ENCODE data around the gene MS4A3. TPM values are rescaled to one million over a fixed set of nuclear protein-coding genes. Genes with fewer than 3 reads are reported as not detected.
"Not testable (repeated sequence)": the region's sequence is repeated elsewhere in the genome, so short reads cannot be mapped to it uniquely, and the experiment has no call there.

Gene MS4A3
- total RNA-seq, 1 donor from 2014 or later, result 0.62 TPM

- no peak for DNase-seq
These were observed 39.1 kb downstream of the MS4A3 start for GRCh38 chr11:60095477-60096120.

GRCh38 chr11:60097189-60097588 lies 40.7 kb downstream of the MS4A3 start:
- no peak for DNase-seq

DNA sequence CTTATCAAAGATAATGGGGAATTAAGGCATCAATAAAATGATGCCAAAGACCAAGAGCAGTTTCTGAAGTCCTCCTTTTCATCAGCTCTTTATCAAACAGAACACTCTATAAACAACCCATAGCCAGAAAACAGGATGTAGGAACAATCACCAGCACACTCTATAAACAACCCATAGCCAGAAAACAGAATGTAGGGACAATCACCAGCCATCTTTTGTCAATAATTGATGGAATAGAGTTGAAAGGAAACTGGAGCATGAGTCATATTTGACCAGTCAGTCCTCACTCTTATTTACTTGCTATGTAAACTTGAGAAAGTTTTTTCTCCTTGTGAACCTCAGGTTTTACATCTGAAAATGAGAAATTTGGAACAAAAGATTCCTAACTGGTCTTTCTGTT lies 42.0 kb downstream of the MS4A3 start:
- no peak for DNase-seq

DNA sequence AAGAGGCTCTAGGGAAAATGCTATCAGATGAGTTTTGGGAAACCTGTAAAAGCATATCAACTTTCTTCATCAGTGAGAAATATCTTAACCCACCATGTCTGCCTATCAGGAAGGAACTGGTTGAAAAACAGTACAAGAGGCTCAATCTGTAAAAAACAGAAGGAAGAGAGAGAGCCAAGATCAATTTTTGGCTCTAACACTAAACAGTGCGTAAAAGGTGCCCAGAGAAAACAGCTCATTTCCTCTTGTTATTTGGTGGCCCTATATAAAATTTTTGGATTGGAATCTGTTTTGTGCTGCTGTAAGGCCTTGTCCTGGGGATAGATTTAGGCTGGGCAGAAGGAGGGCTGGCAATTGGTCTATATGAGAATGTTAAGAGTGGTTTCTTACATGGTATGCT lies 44.1 kb downstream of the MS4A3 start:
- no peak for DNase-seq

GRCh38 chr11:60101368-60101767 lies 44.9 kb downstream of the MS4A3 start:
- not testable (repeated sequence) for DNase-seq

DNA sequence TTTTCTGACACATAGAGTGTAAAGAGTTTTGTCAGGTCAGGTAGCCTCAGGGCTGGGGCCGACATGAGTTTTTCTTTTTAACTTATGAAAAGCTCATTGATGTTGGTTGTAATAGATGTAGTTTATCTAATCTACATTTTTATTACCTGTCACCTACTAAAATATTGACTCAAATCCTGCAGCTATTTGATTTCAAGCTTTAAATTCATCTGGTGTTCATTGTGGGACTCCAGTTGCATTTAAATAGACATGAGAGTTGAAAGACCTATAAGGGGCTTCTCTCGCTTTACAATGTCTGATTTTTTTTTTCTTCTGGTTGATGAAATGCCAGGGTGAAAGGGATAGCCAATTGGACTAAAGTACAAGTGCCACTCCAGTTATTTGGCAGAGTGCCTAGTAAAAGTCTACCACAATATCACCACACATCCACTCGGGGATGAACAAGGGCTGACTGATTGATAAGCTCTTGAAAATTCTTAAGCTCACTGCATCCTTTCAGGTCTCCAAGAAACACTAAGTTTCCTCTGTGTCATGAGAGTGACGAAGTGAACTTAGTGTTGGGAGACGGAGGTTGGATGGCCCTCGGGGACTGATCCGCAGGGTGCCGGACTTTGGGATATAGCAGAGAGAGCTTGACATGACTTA lies 48.1 kb downstream of the MS4A3 start:
- not testable (repeated sequence) for DNase-seq

DNA sequence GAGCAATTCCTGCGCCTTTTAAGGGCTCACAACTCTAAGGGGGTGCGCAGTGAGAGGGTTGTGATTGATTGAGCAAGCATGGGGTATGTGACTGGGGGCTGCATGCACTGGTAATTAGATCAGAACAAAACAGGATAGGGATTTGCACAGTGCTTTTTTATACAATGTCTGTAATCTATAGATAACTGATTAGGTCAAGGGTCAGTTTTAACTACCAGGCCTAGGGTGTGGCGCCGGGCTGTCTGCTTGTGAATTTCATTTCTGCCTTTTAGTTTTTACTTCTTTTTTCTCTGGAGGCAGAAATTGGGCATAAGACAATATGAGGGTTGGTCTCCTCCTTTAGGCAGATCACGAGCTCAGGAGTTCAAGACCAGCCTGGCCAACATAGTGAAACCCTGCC lies 52.2 kb downstream of the MS4A3 start:
- DNase-seq, result not testable (repeated sequence)

GRCh38 chr11:60111793-60112192 lies 55.3 kb downstream of the MS4A3 start:
- DNase-seq, result no peak

GRCh38 chr11:60116996-60117790 lies 60.7 kb downstream of the MS4A3 start:
- no peak for DNase-seq

DNA sequence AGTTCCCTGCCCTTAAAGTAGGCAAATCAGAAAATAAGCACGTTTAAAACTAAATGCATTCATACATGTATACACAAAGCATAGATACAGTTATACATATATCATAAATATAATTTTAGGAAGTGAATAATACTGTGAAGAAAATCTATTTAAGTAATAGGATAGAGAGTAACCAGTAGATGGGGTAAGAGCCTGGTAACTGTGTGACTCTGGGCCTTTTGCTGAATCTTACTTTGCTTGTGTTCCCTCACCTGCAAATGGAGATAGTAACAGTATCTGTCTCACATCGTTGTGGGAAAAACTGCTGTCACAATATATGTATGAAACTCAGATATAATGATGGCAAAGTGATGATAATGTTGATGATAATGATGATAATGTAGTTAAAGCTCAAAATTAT lies 61.9 kb downstream of the MS4A3 start:
- DNase-seq, result no peak

DNA sequence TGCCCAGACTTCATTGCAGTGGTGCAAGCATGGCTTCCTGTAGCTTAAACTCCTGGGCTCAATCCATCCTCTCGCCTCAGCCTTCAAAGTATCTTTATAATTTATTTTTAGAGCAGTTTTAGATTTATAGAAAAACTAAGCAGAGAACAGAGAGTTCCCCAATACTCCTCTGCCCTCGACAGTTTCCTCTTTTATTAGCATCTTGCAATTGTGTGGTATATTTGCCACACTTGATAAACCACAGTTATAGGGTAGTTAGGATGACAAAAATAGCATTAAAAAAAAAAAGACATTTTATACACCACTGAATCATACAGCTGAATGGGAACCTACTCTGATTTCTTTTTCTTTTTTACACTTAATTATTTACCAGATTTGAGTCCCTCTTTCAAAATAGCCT lies 63.2 kb downstream of the MS4A3 start:
- no peak for DNase-seq

Other genes with a start within 250 kb of the MS4A3 start
- 42.6 TPM for gene MRPL16, start 245.9 kb upstream of the MS4A3 start, total RNA-seq
- not detected for gene CBLIF, start 211.2 kb upstream of the MS4A3 start, total RNA-seq
- 40.5 TPM for gene TCN1, start 190.2 kb upstream of the MS4A3 start, total RNA-seq
- gene OOSP3, start 177.9 kb upstream of the MS4A3 start, total RNA-seq, result not detected
- gene OOSP1, start 118.2 kb upstream of the MS4A3 start, total RNA-seq, result not detected
- not detected for gene OOSP4A, start 92.6 kb upstream of the MS4A3 start, total RNA-seq
- gene OOSP4B, start 39.5 kb upstream of the MS4A3 start, total RNA-seq, result not detected
- not detected for gene OOSP2, start 16.3 kb upstream of the MS4A3 start, total RNA-seq
- 1.9 TPM for gene MS4A2, start 32.0 kb downstream of the MS4A3 start, total RNA-seq
- gene MS4A6A, start 126.4 kb downstream of the MS4A3 start, total RNA-seq, result 24.4 TPM
- not detected for gene MS4A4E, start 186.5 kb downstream of the MS4A3 start, total RNA-seq
- 2.9 TPM for gene MS4A4A, start 224.0 kb downstream of the MS4A3 start, total RNA-seq

All from tongue (tissue), 2 donors.